ENCODE results near the gene KLF9.
"Not testable (repeated sequence)": the region's sequence is repeated elsewhere in the genome, so short reads cannot be mapped to it uniquely, and the experiment has no call there.

Gene KLF9

DNA sequence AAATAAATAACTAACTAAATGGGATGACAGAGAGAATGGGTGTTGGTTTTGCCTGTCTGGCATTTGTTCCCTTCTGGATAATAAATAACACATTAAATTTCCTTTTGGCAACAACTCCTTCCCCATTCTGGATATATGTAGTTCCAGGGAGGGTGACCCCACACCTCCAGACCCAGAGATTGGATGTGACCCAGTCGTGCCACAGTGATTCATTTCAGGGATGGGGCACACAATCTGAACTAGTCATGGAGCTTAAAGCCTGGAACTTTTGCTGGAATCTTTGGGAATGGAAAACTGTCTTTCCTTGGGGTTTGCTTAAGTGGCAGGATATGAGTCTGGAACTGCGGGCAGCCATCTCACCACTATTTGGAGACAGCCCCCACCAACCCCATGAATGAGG is 11.3 kb downstream of the KLF9 start:
- DNase-seq, result no peak

DNA sequence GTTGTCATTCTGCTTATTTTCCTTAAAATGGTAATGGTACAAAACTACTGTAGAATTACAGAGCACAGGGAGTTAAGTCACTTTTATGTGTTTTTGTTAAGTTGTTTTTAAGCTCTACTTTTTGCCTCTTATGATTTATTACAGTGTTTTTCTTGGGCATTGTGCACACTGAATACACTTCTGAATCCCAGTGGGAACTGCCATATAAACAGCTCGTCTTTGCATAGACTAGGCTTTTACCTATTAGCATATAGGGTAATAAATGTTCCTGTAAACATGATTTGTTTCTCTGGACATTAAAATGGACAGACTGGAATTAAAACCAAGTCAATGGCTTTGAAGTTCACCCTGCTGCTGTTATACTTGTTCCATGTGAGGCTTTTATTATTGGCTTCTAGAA is 12.2 kb downstream of the KLF9 start:
- no peak for DNase-seq

DNA sequence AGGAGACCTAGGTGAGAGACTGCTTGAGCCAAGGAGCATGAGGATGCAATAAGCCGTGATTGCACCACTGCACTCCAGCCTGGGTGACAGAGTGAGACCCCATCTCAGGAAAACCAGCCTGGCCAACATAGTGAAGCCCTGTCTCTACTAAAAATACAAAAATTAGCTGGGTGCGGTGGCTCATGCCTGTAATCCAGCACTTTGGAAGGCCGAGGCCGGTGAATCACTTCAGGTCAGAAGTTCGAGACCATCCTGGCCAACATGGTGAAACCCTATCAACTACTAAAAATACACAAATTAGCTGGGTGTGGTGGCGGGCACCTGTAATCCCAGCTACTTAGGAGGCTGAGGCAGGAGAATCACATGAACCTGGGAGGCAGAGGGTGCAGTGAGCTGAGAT is 13.2 kb downstream of the KLF9 start:
- not testable (repeated sequence) for DNase-seq

DNA sequence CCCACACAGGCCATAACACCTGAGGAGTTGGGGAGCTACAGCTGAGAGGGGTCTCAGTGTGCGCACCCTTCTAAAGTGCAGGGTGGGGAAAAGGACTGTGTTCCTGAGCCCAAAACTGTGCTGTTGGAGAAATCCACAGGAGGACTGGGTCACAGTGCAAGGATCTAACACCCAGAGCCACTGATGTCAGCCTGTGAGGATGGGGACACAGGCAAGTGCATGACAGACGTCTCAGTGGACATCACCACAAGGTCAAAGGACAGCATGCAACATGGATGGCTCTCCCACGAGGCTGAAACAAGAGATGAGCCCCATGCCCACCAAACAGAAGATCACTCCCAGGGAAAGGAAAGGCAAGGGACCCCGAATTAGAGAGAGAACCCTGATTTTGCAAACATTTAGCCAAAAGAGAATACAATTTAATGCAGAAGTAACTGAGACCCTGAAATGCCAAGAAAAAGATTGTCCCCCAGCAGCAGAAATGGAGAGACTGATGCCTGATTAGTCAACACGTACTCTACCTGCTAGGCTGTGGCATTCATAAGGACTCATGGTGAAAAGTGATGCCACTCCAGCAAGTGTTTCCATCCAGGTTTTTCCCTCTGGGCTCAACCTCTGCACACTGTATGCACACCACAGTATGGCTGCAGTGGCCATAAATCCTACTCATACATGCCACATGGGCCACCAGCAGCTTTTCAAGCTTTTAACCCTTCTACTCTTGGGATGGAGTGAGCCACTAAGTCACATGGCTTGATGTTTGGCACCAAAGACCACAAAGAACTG is 14.2 kb downstream of the KLF9 start:
- DNase-seq, result no peak

DNA sequence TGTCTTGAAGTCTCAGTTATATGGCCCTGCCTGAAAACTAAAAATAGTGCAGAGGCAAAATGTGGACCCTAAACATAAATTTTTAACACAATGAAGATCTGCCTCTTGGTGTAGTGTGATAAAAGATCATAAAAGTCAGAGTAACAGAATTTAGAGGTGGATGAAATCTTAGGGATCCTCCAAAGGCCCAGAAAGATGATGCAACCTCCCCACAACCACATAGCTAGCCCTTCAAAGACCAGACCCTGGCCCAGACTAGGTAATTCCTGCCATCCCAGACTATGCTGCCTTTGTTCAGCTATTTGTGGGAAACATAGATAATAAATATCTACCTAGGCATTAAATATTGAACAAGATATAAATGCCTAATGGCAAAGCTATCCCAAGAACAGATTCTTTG is 15.3 kb downstream of the KLF9 start:
- no peak for DNase-seq

DNA sequence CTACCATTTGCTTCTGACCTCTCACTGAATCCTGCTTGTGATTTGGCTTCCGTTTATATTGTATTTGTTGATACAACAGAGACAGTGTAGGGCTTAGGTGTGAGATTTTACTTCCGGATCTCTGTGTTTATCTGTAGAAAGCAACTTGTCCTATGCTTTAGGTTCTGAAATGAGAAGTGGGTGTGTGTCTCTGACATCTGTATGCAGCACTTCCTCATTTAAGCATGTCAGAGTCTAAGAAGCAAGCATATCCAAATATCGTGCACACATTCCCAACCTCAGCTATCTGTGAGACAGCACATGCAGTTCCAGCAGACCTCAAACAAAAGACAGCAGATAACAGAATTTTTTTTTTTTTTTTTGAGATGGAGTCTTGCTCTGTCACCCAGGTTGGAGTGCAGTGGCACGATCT is 16.3 kb downstream of the KLF9 start:
- no peak for DNase-seq

DNA sequence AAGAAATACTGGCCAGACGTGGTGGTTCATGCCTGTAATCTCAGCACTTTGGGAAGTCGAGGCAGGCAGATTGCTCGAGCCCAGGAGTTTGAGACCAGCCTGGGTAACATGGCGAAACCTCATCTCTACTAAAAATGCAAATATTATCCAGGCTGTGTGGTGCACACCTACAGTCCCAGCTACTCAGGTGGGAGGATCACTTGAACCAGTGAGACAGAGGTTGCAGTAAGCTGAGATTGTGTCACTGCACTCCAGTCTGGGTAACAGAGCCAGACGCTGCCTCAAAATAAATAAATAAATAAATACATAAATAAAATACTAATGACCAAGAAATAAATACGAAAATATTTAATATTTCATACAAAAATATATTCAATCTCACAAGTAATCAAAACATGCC is 18.8 kb downstream of the KLF9 start:
- no peak for DNase-seq

DNA sequence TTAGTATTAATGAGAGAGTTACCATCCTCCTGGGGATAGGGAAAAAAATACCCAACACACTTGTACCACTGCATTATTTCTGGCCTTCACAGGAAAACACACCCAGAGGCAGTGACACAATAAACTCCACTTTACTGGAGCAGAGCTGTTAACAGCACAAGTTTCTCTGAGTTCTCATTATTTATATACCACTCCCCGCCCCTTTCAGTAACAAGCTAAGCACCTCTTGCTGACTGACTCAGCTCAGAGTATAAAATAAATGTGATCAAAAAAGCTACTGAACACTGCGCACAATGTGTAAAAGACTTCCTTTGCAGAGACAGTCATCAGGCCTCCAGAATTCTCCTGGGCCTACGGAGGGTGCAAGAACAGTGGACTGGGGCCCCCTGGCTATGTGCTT is 21.6 kb downstream of the KLF9 start:
- no peak for DNase-seq

DNA sequence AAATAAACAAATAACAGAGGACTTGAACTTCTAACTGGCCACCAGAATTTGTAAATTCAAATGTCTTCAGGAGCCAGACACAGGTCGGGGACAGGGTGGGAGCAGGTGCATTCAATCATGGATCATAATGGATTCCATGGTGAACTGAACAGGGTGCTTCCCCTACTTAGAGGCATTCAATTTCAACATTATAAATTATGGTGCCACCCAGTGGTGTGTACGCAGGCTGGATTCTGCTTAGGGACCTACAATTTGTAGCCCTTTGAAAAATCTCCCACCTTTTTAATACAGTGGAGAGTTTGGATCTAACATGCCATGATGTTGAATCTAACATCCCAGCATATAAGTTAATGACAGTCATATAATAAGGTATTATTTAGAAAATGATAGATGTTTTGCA is 22.3 kb downstream of the KLF9 start:
- no peak for DNase-seq

DNA sequence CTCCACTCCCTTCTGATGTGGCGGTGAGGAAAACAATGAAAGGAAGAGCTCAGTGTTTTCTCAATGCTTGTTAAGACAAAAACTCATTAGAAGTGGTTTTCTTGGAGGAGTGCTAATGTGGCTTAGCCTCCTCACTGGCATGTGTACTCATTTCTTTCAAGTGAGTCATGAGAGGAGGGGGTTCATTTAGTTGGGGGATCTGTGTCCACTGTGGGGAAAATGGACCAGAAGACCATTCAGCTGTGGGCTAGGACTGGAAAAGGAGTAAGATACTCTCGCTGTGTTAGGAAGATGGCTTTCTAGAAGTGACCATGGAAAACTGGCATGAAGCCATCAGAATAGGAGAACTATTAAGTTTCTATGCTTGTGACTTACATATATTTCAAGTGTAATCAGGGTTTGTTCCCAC is 23.5 kb downstream of the KLF9 start:
- no peak for DNase-seq

DNA sequence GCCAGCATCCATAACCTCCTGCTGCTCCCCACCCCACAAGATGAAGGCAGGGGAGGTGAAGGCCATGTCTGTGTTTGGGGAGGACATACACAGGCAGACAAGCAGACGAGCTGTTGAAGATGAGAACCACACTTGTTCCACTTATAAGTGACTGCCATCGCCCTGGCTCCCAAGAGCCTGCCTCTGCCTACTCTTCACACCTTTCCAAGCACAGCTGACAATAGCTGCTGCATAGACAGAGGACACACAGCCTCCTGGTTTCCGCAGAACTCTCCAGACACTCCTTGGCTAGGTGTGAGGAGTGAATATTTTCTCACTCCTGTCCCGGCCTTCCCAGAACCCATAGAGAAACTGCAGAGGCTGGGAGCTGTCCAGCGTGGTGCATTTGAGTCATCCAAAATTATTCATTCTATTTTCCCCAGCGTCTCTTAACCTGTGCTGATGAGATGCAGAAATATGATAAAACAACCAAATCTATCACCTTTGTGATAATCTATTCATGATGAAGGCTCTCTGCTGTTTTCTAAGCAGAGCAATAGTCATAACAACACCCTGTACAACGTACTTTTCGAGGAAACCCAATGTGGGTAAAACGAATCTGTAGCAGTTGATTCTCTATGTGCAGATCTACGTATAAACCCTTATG is 24.7 kb downstream of the KLF9 start:
- DNase-seq, result no peak

DNA sequence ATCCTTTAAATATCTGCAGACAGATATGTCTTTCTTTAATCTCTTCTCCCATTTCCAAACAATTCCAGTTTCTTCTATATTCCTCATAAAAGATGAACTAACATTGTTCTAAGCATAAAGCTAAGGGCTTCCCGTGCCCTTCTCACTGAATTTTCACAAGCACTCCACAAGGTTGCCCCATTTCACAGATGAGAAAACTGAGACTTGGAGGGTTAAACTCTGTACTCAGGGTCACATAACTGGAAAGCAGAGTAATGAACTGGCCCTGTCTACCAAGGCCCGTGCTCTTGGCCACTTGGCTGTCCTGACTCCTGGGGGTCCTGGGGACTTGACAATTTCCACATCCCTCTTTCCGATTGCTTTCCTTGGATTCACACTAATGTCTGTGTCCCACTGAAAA is 25.3 kb downstream of the KLF9 start:
- no peak for DNase-seq

DNA sequence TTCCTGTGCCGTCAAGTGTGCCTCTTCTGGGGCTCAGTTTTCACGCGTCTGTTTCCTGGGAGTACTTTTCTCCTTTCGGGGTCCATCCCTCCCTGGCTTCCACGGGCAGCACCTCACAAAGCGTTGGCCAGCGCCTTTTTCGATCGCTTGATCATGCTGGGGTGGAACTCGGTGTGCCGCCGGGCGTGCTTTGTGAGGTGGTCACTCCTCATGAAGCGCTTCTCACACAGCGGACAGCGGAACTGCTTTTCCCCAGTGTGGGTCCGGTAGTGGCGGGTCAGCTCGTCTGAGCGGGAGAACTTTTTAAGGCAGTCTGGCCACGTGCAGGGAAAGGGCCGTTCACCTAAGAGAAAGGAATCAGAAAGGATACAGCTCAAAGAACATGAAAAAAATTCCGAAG is 26.8 kb downstream of the KLF9 start:
- DNase-seq, result no peak

DNA sequence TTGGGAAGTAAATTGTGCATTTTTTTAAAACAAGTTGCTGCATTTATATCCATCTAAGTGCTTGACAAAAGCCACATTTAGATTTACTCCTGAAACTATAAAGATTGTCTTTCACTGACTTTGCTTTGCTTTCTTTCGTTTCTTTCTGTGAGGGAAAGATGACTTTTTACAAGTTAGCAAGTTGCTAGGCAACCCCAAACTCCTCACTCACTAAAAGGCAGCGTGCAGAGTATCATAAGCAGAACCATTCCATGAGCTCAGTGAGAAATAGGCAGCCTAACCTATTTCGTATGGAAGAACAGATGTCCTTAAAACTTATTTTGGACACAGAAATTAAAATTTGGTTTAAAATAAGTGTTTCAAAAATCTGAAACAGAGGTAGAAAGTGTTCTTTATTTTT is 29.0 kb downstream of the KLF9 start:
- no peak for DNase-seq

DNA sequence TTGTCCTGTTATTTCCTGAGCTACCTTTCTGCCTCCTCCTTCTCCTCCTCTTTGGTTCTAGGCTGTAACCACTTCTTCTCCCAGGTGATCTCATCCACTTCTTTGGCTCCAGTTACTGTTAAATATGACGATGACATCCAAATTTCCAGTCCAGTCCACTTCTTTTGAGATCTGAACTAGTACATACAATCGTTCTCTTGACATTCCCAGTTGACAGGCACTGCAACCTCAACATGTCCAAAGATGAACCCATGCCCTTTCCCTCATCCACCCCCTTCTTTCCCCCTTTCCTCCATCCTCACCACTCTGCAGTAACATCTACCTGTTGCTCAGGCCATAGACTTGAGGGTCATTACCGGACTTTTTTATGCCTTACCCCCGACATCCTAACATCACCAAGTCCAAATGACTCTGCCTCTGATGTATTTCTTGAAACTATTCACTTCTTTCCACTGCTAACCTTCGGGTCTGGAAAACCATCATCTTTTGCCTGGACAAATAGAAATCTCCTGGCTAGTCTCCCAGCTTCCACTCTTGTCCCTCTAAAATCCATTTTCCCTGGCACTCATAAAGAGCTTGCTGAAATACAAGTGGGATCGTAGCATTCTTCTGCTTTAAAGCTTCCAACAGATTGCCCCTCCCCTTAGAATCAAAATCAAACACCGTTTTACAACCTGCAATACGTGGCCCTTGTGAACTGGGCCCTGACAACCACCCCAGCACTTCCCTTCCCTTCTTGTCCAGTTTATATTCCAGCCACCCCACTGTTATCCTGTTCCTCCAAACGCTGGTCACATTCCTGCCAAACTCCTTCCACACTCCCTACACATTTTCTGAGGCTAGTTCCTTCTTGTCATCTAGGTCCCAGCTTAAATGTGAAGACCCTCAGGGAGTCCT is 31.5 kb downstream of the KLF9 start:
- no peak for DNase-seq

DNA sequence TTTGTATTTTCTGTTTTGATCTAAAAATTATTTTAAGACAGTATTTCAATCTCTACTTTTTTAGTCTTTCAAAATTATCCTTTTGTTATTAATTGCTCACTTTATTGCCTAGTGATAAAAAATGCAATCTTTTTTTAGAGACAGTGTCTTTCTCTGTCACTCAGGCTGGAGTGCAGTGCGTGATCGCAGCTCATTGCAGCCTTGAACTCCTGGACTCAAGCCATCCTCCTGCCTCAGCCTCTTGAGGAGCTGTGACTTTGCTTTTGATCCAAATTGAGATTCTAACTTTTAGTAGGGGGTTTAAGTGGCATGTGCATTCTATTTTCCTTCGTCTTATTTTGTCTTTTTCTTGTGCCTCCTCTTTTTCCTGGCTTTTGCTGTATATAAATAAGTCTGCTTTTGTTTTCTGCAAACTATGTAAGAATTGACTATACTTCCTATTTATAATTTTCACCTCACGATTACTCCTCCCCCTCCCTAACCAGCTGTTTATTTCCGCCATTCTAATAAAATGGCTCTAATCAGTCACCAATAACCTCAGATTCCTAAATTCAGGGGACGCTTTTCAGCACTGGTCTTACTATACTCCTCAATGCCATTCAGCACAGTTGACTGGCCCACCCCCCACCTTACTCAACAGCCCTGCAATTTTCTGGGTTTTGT is 32.3 kb downstream of the KLF9 start:
- DNase-seq, result no peak

DNA sequence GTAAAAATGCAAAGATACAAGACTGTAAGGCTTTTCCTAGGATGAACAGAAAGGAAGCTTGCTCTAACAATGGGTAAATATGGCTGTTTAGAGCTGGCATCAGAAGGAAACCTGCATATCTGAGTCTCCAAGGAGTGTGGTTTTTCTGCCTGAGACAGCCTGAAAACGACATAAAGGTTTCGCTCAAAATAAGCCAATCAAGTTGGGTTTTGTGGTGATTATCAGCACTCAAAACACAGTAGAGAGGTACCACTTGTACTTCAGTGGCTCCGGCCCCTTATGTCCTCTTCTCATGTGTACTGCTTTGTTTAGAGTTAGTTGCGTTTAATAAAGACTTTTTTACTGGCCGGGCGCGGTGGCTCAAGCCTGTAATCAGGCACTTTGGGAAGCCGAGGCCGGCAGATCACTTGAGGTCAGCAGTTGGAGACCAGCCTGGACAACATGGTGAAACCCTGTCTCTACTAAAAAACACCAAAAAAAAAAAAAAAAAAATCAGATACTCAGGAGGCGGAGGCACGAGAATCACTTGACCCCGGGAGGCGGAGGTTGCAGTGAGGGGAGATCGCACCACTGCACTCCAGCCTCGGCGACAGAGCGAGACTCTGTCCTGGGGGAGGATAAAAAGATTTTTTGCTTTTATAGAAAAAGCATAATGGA is 39.4 kb downstream of the KLF9 start:
- no peak for DNase-seq

DNA sequence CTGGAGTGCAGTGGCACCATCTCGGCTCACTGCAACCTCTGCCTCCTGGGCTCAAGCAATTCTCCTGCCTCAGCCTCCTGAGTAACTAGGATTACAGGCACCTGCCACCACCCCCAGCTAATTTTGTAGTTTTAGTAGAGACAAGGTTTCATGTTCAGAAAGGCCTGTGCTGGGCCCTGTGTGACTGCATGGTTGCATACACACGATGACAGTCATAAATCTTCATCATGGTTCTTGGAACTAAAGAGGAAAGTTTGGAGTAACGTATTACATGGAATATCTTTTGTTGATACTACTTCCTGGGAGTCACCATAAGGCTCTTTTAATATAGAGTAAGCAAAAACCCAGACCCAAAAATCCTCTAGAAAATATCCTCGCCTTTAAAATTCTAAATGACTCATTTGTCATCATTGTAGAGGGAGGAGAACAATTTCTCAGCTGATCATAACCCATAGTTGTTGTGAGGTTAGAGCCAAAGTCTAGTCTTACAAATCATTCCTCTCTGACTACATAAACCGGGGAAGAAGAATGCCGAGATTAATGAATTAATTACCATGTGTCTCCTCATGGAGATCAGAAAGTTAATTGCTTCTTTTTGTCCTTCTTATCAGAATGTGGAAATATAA is 47.0 kb downstream of the KLF9 start:
- DNase-seq, result no peak

DNA sequence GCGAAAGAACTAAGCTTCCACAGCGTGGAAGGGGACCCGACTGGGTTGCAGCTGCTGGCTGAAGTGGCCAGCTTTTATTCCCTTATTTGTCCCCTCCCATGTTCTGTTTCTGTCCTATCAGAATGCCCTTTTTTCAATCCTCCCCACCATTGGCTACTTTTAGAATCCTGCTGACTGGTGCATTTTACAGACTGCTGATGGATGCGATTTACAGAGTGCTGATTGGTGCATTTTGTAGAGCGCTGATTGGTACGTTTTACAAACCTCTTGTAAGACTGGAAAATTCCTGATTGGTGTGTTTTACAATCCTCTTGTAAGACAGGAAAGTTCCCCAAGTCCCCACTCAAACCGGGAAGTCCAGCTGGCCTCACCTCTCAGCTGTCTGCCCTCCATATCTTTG is 50.7 kb downstream of the KLF9 start:
- no peak for DNase-seq

DNA sequence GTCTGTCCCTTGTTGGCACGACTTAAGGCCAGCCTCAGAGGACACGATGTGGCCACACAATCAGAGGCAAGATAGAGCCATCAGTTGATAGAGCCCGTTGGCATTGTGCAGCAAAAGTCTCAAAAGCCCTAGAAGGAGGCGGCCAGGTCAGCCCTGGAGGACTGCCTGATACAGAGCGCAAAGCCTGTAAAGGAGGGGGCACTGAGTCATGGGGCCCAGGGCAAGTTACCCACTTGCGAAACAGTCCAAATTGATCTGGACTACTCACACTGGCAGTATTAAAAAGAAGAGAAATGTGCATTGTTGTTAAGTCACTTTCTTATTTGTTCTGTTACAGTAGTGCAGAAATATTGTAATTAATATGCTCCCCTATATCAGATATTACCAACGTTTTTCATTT is 51.5 kb downstream of the KLF9 start:
- DNase-seq, result no peak

DNA sequence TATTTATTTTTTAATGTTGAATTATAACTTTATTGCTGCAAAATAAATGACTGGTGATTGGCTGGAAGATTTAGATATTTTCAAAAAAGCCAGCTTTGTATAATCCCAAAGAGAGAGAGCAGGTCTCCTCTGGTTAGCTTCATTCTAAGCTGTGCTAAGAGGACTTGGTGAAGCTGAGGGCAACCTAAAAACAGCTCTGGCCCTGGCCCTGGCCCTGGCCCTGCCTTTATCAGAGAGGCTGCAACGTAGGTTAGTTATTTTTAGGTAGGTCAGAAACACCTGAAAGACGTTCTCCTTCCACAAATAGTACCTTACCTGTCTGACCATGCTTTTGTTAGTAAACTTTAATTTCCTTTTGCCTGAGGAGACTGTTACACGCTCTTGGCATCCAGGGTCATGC is 58.7 kb downstream of the KLF9 start:
- DNase-seq, result no peak

DNA sequence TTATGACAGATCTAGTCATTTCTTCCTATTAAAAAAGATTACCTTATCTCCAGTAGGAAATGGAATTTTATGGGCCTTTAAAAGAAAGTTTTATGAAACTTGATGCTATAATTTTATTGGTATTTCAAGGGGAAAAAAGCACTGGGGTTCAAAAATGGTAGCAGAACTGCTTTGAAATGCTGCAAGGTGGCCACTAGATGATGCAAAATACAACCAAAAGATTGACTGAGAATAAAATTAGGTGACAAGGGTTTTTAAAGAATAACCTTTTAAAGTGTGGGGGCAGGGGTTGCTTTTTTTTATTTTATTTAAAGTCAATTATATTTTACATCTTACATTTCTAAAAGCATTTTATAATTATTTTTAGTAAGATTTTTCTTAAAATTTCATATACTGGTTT is 61.7 kb downstream of the KLF9 start:
- no peak for DNase-seq

All from activated effector memory CD4-positive, alpha-beta T cell treated with anti-CD3 and anti-CD28 coated beads, Interleukin-2, amount 50 U/mL, for 16 hours (primary cell).